Measurements from ENCODE around the gene SPATA31E1.

GRCh38 chr9:87890837-87891236 lies 8.2 kb downstream of the SPATA31E1 start:
- TF ChIP-seq POLR2A (IDR thresholded peaks at IDR 0.05) = no peak
- no peak for TF ChIP-seq CTCF (IDR thresholded peaks at IDR 0.05)
